ENCODE data around the gene LYRM2. TPM values are rescaled to one million over a fixed set of nuclear protein-coding genes. Genes with fewer than 3 reads are reported as not detected.

LYRM2 gene
- total RNA-seq: 15.1 TPM

- peak; percentile 94 for DNase-seq
These were observed at the start of gene LYRM2 for GRCh38 chr6:89638320-89639195. Gene LYRM2 (minus strand): TSS chr6:89638747. CDS start chr6:89638716, 31 bp downstream.

GRCh38 chr6:89688328-89688727 is 49.8 kb upstream of the LYRM2 start:
- DNase-seq: no peak

GRCh38 chr6:89685311-89685710 is 46.8 kb upstream of the LYRM2 start:
- no peak for DNase-seq

GRCh38 chr6:89682991-89683390 is 44.4 kb upstream of the LYRM2 start:
- no peak for DNase-seq

GRCh38 chr6:89681983-89682564 is 43.5 kb upstream of the LYRM2 start:
- no peak for DNase-seq

GRCh38 chr6:89680551-89680950 is 42.0 kb upstream of the LYRM2 start:
- no peak for DNase-seq

- DNase-seq: no peak
These were observed 41.6 kb upstream of the LYRM2 start for GRCh38 chr6:89680150-89680549.

GRCh38 chr6:89679215-89680120 is 40.9 kb upstream of the LYRM2 start:
- DNase-seq: no peak

- DNase-seq: no peak
These were observed 40.0 kb upstream of the LYRM2 start for GRCh38 chr6:89678531-89678930.

GRCh38 chr6:89675949-89676748 is 37.6 kb upstream of the LYRM2 start:
- DNase-seq: peak; percentile 12

GRCh38 chr6:89670935-89671565 is 32.5 kb upstream of the LYRM2 start:
- no peak for DNase-seq

- no peak for DNase-seq
These were observed 30.5 kb upstream of the LYRM2 start for GRCh38 chr6:89669002-89669401.

GRCh38 chr6:89667872-89668556 is 29.5 kb upstream of the LYRM2 start:
- no peak for DNase-seq

GRCh38 chr6:89662659-89663223 is 24.2 kb upstream of the LYRM2 start:
- DNase-seq: no peak

GRCh38 chr6:89661559-89661958 is 23.0 kb upstream of the LYRM2 start:
- no peak for DNase-seq

- no peak for DNase-seq
These were observed 22.4 kb upstream of the LYRM2 start for GRCh38 chr6:89660981-89661380.

GRCh38 chr6:89657445-89658158 is 19.1 kb upstream of the LYRM2 start:
- DNase-seq: no peak

GRCh38 chr6:89655122-89655521 is 16.6 kb upstream of the LYRM2 start:
- no peak for DNase-seq

- DNase-seq: no peak
These were observed 12.0 kb upstream of the LYRM2 start for GRCh38 chr6:89650579-89650978.

GRCh38 chr6:89649682-89650081 is 11.1 kb upstream of the LYRM2 start:
- no peak for DNase-seq
